CD14-positive monocyte (primary cell): ENCODE data around the gene CIB1. TPM values are rescaled to one million over a fixed set of nuclear protein-coding genes. Genes with fewer than 3 reads are reported as not detected.

Experiments used
- DNase-seq, 3 donors: peaks; one replicate each; pipeline ENCODE4 v3.0.0-alpha.2; 2011 to 2022
- H2AFZ ChIP-seq: 2 replicates; pipeline ENCODE4 v1.6.0; 2012; ENCODE audit warnings: mild to moderate bottlenecking, low read depth, low read length, inconsistent platforms; ENCODE audit not compliant: insufficient read depth, poor library complexity, severe bottlenecking
- H3K27ac ChIP-seq, 2 donors: 1 replicate in 1 of 2; 2 replicates in 1 of 2; pipeline ENCODE4 v1.5.1; 2012 to 2013; ENCODE audit warnings: low read length in 2 of 2, control low read depth in 1 of 2, inconsistent platforms in 1 of 2, low read depth in 1 of 2, mild to moderate bottlenecking in 1 of 2
- H3K27me3 ChIP-seq, 2 donors: one replicate each; pipeline versions ENCODE4 v1.6.0 to v1.6.1; 2011 to 2013; ENCODE audit warnings: low read length in 2 of 2; ENCODE audit not compliant: control insufficient read depth in 2 of 2, insufficient read depth in 2 of 2
- H3K36me3 ChIP-seq, 2 donors: replicated peaks in 1 of 2; 1 replicate in 1 of 2; 2 replicates in 1 of 2; pipeline versions ENCODE4 v1.5.1 to v1.6.1; 2012 to 2013; ENCODE audit warnings: low read length in 2 of 2, control low read depth in 1 of 2, inconsistent platforms in 1 of 2, mild to moderate bottlenecking in 1 of 2; ENCODE audit not compliant: insufficient read depth in 2 of 2, control insufficient read depth in 1 of 2
- H3K4me1 ChIP-seq, 2 donors: 1 replicate in 1 of 2; 2 replicates in 1 of 2; pipeline versions ENCODE4 v1.5.1 to v1.6.1; 2012 to 2013; ENCODE audit warnings: low read length in 2 of 2, control low read depth in 1 of 2, inconsistent platforms in 1 of 2, mild to moderate bottlenecking in 1 of 2, moderate library complexity in 1 of 2; ENCODE audit not compliant: insufficient read depth in 2 of 2, control insufficient read depth in 1 of 2
- H3K4me2 ChIP-seq: replicated peaks from 2 replicates; pipeline ENCODE3; 2012; ENCODE audit warnings: low read length, moderate library complexity, mild to moderate bottlenecking; ENCODE audit not compliant: poor library complexity, severe bottlenecking; ENCODE audit errors: extremely low read depth
- H3K4me3 ChIP-seq, 3 experiments: fragments of 200-600 bp in 1 of 3; sonication (generic) in 1 of 3; replicated peaks in 1 of 3; 1 replicate in 2 of 3; 2 replicates in 1 of 3; pipeline ENCODE4 v1.5.1; 2011 to 2013; ENCODE audit warnings: low read length in 3 of 3, mild to moderate bottlenecking in 3 of 3, control low read depth in 2 of 3, low read depth in 2 of 3, inconsistent platforms in 1 of 3, moderate library complexity in 1 of 3
- H3K79me2 ChIP-seq: 2 replicates; pipeline ENCODE4 v1.6.0; 2012; ENCODE audit warnings: mild to moderate bottlenecking, control low read depth, inconsistent platforms, low read length, moderate library complexity; ENCODE audit not compliant: insufficient read depth
- H3K9ac ChIP-seq: 2 replicates; pipeline ENCODE4 v1.6.0; 2017; ENCODE audit warnings: low read length, mild to moderate bottlenecking; ENCODE audit not compliant: insufficient read depth, poor library complexity, severe bottlenecking
- H3K9me3 ChIP-seq, 2 donors: replicated peaks in 1 of 2; 1 replicate in 1 of 2; 2 replicates in 1 of 2; pipeline versions ENCODE4 v1.5.1 to v1.6.1; 2012 to 2013; ENCODE audit warnings: low read length in 2 of 2, control low read depth in 1 of 2; ENCODE audit not compliant: control insufficient read depth in 1 of 2, insufficient read depth in 1 of 2
- H4K20me1 ChIP-seq: 2 replicates; pipeline ENCODE4 v1.6.0; 2012; ENCODE audit warnings: mild to moderate bottlenecking, low read length, control low read depth, moderate library complexity; ENCODE audit not compliant: insufficient read depth
- H3K27ac Mint-ChIP-seq, 7 donors: one replicate each; pipeline ENCODE4 v1.8.0; 2020; ENCODE audit warnings: mild to moderate bottlenecking in 7 of 7, mixed read lengths in 7 of 7, moderate library complexity in 6 of 7, inconsistent platforms in 2 of 7
- H3K27me3 Mint-ChIP-seq, 3 donors: one replicate each; pipeline ENCODE4 v1.8.0; 2021 to 2022; ENCODE audit warnings: low read depth in 3 of 3, mild to moderate bottlenecking in 3 of 3, mixed read lengths in 3 of 3, moderate library complexity in 3 of 3, inconsistent platforms in 1 of 3
- H3K36me3 Mint-ChIP-seq, 2 donors: one replicate each; pipeline ENCODE4 v1.8.0; 2020; ENCODE audit warnings: mixed read lengths in 2 of 2, inconsistent platforms in 1 of 2, mild to moderate bottlenecking in 1 of 2
- H3K4me1 Mint-ChIP-seq: one replicate; pipeline ENCODE4 v1.8.0; 2020; ENCODE audit warnings: mild to moderate bottlenecking, mixed read lengths
- H3K4me3 Mint-ChIP-seq, 2 donors: one replicate each; pipeline ENCODE4 v1.8.0; 2020; ENCODE audit warnings: mild to moderate bottlenecking in 2 of 2, mixed read lengths in 2 of 2, moderate library complexity in 1 of 2
- H3K9me3 Mint-ChIP-seq, 7 donors: one replicate each; pipeline ENCODE4 v1.8.0; 2020 to 2022; ENCODE audit warnings: mixed read lengths in 7 of 7, mild to moderate bottlenecking in 6 of 7, moderate library complexity in 6 of 7, inconsistent platforms in 2 of 7
- WGBS: methylation state at CpG from one replicate; pipeline ENCODE4 v1.1.5; 2013; ENCODE audit warnings: missing lambda C conversion rate; ENCODE audit not compliant: insufficient coverage; 5-methylcytosine and 5-hydroxymethylcytosine counted together
- intact Hi-C, 2 donors: fragments of 100-400 bp; cut with micrococcal nuclease; formaldehyde crosslinking; loops; one replicate each; pipeline versions ENCODE4 v1.15.0 to v1.15.1; 2023
- polyA plus RNA-seq, 3 donors: library from polyadenylated mRNA; depleted of rRNA in 1 of 3; unstranded in 2 of 3; stranded (reverse) in 1 of 3; fragments of 300-500 nt in 2 of 3; fragments of >200 nt in 1 of 3; fragmentation: Illumina TruSeq in 2 of 3; gene quantifications; 1 replicate in 2 of 3; 2 replicates in 1 of 3; pipeline ENCODE4 v1.2.3, GENCODE V29; 2012 to 2021
- TF ChIP-seq, protein P1 (sequence below): fragments of 200-600 bp; IDR thresholded peaks from one replicate; pipeline ENCODE4 v1.8.0; 2022; ENCODE audit warnings: antibody characterized with exemption, mild to moderate bottlenecking

Gene CIB1
- polyA plus RNA-seq, 3 donors: 77.5 to 197 (median 169) TPM

DNA sequence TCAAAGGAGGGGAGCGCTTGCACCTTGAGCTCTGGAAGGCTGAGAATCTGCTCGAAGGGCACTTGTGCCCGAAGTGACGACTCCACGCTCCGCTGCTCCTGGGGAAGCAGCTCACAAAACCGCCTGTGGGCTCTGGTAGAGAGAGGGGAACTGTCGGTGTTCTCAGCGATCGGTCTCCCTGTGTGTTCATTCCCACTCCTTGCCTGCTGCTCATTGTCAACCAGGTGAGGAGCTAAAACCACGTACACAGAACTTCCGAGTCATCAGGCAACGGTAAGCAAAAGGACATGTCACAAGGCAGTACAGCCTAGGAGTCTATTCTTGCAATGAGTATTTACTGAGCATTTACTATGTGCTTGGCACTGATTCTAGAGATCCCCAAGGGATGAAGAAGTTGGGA is 1.5 kb downstream of the CIB1 start:
- Mint-ChIP-seq H3K27me3 (peaks cover 0 to 1% (median 0%) of the 10 kb centered on the region in 3 donors), H3K4me1 (peaks cover 40% of the 10 kb centered on the region), H3K9me3 (peaks cover 0 to 1% (median 0%) of the 10 kb centered on the region in 7 donors), H3K4me3 (peak overlapping the region; percentile 62 to 77), H3K36me3 (peaks cover 50 to 59% of the 10 kb centered on the region in 2 donors), H3K27ac (peak overlapping the region in 6 of 7 donors; percentile 35 to 98 (median 96))
- no peaks in the 10 kb centered on the region for H3K9me3 ChIP-seq
- intact Hi-C loops: loop anchor here (5.0 to 10.0 kb wide), 3 partner anchors 35 to 657 kb away; partner anchors contain the start of genes IQGAP1 (in 1 of the 2), NGRN (in 1 of the 2) and TICRR (in 1 of the 2)
- H3K79me2 ChIP-seq: peaks cover 32% of the 10 kb centered on the region
- peaks cover 43% of the 10 kb centered on the region for H4K20me1 ChIP-seq
- no peak for DNase-seq
- H3K36me3 ChIP-seq: peaks cover 36 to 43% of the 10 kb centered on the region in 2 donors
- no peaks in the 10 kb centered on the region for H3K27me3 ChIP-seq
- peak overlapping the region; percentile 94 for H3K4me2 ChIP-seq
- H3K9ac ChIP-seq: no peak overlapping the region
- no peak overlapping the region for H2AFZ ChIP-seq
- H3K4me1 ChIP-seq: peaks cover 41 to 47% of the 10 kb centered on the region in 2 donors
- H3K27ac ChIP-seq: no peak overlapping the region
- 88% methylated on average over 13 of the region's 13 CpGs for WGBS
- TF ChIP-seq, protein P1, sequence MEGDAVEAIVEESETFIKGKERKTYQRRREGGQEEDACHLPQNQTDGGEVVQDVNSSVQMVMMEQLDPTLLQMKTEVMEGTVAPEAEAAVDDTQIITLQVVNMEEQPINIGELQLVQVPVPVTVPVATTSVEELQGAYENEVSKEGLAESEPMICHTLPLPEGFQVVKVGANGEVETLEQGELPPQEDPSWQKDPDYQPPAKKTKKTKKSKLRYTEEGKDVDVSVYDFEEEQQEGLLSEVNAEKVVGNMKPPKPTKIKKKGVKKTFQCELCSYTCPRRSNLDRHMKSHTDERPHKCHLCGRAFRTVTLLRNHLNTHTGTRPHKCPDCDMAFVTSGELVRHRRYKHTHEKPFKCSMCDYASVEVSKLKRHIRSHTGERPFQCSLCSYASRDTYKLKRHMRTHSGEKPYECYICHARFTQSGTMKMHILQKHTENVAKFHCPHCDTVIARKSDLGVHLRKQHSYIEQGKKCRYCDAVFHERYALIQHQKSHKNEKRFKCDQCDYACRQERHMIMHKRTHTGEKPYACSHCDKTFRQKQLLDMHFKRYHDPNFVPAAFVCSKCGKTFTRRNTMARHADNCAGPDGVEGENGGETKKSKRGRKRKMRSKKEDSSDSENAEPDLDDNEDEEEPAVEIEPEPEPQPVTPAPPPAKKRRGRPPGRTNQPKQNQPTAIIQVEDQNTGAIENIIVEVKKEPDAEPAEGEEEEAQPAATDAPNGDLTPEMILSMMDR: no peak
- peak overlapping the region in 1 of 3 experiments; percentile 96 for H3K4me3 ChIP-seq

DNA sequence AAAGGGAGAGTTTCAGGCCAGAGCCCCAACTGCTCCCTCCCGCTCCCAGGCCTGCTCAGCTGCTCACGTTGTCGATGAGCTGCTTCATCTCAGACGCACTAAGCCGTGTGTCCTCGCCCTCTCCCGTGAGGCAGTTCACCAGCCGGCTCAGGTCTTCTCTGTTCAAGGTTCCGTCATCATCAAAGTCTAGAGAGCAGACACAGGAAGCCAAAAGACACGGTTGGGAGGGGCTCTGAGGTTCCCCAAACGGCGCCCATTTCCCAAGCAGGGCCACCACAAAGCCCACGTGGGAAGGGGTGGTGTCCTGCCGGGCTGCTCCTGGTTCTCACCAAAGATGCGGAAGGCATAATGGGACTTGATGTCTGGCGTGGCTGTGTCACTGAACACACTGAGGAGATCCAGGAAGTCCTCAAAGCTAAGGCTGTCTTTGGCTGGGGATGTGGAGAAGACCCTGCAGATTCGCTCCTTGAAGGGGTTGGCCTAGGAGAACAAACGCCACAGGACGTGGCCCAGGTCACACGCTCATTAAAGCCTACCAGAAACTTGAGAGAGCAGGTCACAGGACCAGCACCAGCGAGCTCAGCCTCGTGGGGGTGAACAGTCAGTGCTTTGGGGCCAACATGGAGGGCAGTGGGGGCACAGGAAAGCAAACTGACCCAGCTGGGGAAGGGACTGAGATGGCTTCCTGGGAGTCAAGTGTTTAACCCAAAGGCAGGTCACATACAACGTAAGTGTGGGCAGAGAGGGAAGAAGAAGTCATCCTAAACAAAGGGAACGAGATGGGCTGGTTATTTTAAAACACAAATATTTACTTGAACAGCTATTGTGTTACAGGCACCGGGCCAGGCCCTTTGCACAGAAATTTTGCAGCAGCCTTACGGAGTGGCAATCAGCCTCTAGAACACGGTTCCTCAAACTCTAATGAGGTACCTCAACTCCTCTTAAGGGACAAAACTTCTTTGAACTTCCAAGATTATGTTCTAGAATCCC is 2.4 kb downstream of the CIB1 start:
- Histone ChIP-seq H3K79me2 (peaks cover 32% of the 10 kb centered on the region), H4K20me1 (peaks cover 47% of the 10 kb centered on the region), H3K27me3 (no peaks in the 10 kb centered on the region), H3K9ac (peak overlapping the region; percentile 54), H3K4me2 (peak overlapping the region; percentile 94), H3K27ac (peak overlapping the region; percentile 80 to 86), H3K4me1 (peaks cover 41 to 47% of the 10 kb centered on the region in 2 donors), H3K36me3 (peaks cover 44 to 48% of the 10 kb centered on the region in 2 donors), H3K9me3 (no peaks in the 10 kb centered on the region), H3K4me3 (peak overlapping the region in 2 of 3 experiments; percentile 11 to 96), H2AFZ (peak overlapping the region; percentile 36)
- Mint-ChIP-seq H3K36me3 (peaks cover 54 to 60% of the 10 kb centered on the region in 2 donors), H3K27me3 (no peaks in the 10 kb centered on the region), H3K27ac (peak overlapping the region; percentile 95 to 98 (median 96)), H3K4me3 (peak overlapping the region; percentile 61 to 79), H3K9me3 (peaks cover 0 to 1% (median 0%) of the 10 kb centered on the region in 7 donors), H3K4me1 (peaks cover 40% of the 10 kb centered on the region)
- 20% methylated on average over 24 of the region's 27 CpGs for whole genome bisulfite sequencing
- DNase-seq: peak; percentile 95 to 96 (median 95)
- intact Hi-C loops: loop anchor here (5.0 to 10.0 kb wide), 3 partner anchors 36 to 657 kb away; partner anchors contain the start of genes IQGAP1 (in 1 of the 2), NGRN (in 1 of the 2) and TICRR (in 1 of the 2)
- TF ChIP-seq, protein P1: no peak
